Skin epidermis (tissue), 12 donors: ENCODE measurements around the gene NRROS.

Experiments
- H3K27ac ChIP-seq, 21 experiments: fragments of 200-600 bp; sonication (generic) in 11 of 21; one replicate each; pipeline ENCODE4 v1.5.0; 2020; ENCODE audit warnings: mild to moderate bottlenecking in 3 of 21, inconsistent platforms in 2 of 21, moderate library complexity in 2 of 21
- H3K4me3 ChIP-seq, 7 experiments: fragments of 200-600 bp; sonication (generic) in 2 of 7; one replicate each; pipeline ENCODE4 v1.5.0; 2020; ENCODE audit warnings: inconsistent platforms in 2 of 7, mild to moderate bottlenecking in 2 of 7, moderate library complexity in 1 of 7

Gene NRROS

GRCh38 chr3:196643761-196644160, 4.3 kb downstream of the NRROS start:
- peak overlapping the region in 8 of 21 experiments; percentile 1 to 66 (median 36) for H3K27ac ChIP-seq
- no peak overlapping the region for H3K4me3 ChIP-seq

- Histone ChIP-seq H3K27ac (no peak overlapping the region), H3K4me3 (no peak overlapping the region)
These were observed 5.6 kb downstream of the NRROS start for GRCh38 chr3:196645096-196645495.

DNA sequence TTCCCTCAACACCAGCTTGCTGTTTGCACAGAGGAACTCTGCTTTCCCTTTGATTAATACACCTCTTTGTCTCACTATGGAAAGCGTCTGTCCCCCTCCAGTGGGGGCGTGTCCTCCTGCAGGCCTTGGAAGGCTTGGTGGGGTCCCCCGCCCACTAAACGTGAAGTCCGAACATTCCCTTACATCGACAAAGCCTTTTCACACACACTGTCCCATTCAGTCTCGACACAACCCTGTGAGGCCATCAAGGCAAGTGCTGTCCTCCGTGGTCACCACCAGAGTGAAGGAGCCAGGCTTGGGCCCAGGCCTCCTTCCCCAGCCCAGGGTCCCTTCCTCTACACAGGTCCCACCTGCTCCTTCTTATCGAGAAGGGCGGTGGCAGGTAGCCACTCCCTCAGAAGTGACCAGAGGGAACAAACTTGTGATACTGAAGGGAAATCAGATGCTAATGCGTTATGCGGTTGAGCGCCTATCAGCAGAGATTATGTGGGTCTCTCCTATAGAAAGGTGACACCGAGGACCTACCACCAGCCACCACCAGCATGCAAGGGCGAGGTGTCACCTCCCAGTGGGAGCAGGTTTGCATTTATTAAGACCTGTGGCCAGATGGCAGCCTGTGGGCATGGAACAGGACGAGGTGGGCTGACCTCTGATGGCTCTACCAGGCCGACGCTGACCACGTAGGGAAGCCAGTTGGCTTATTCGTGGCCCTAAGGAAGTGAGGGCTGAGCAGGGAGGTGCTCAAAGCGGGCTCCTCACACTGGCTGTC, 6.6 kb downstream of the NRROS start:
- H3K27ac ChIP-seq: peak overlapping the region in 1 of 21 experiments; percentile 10

GRCh38 chr3:196646666-196647216, 7.2 kb downstream of the NRROS start:
- H3K4me3 ChIP-seq: no peak overlapping the region
- H3K27ac ChIP-seq: peak overlapping the region in 1 of 21 experiments; percentile 10

More for the DNA sequence above, 6.6 kb downstream of the NRROS start:
- H3K4me3 ChIP-seq: no peak overlapping the region

- Histone ChIP-seq H3K27ac (peak overlapping the region in 10 of 21 experiments; percentile 3 to 76 (median 48)), H3K4me3 (no peak overlapping the region)
These were observed 11.3 kb downstream of the NRROS start for GRCh38 chr3:196650740-196651311.

- H3K4me3 ChIP-seq: no peak overlapping the region
These were observed 12.3 kb downstream of the NRROS start for GRCh38 chr3:196651819-196652218.

GRCh38 chr3:196652961-196653795, 13.7 kb downstream of the NRROS start:
- Histone ChIP-seq H3K27ac (peak overlapping the region in 2 of 21 experiments; percentile 3 to 8), H3K4me3 (no peak overlapping the region)

More at GRCh38 chr3:196651819-196652218, 12.3 kb downstream of the NRROS start:
- peak overlapping the region in 9 of 21 experiments; percentile 19 to 76 (median 50) for H3K27ac ChIP-seq

- no peak overlapping the region for H3K4me3 ChIP-seq
- peak overlapping the region in 4 of 21 experiments; percentile 2 to 46 (median 22) for H3K27ac ChIP-seq
These were observed 14.7 kb downstream of the NRROS start for GRCh38 chr3:196654006-196654734.

DNA sequence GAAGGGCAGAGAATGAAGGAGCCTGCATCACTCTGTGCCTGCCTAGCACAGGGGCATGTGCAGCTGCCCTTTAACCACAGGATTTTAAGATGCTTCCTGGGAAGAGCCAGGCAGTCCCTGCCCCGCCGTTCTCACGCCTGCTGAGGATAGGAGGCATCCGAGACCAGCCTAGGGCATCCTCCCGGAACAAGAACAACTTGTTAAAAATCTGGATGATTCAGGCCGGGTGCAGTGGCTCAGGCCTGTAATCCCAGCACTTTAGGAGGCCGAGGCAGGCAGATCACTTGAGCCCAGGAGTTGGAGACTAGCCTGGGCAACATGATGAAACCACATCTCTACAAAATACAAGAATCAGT, 15.2 kb downstream of the NRROS start:
- peak overlapping the region in 4 of 21 experiments; percentile 2 to 46 (median 22) for H3K27ac ChIP-seq
- no peak overlapping the region for H3K4me3 ChIP-seq

DNA sequence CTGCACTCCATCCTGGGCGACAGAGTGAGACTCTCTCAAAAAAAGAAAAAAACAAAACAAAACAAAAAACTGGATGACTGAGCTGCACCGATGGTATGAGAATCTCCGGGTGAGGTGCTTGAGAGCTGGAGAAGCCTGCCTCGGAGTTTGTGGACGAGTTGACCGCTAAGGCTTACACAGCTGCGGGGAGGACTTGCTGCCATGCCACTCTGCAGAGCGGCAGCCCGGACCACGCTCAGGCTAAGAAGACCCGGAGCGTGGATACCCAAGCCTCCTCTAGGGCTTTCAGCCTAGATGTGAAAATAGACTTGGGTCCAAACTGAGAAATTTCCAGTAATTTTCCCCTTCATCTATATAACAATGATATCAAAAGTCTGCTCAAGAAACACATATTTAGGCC, 16.0 kb downstream of the NRROS start:
- H3K27ac ChIP-seq: no peak overlapping the region
- no peak overlapping the region for H3K4me3 ChIP-seq

- Histone ChIP-seq H3K4me3 (no peak overlapping the region), H3K27ac (no peak overlapping the region)
These were observed 16.7 kb downstream of the NRROS start for GRCh38 chr3:196656213-196656612.

- Histone ChIP-seq H3K4me3 (no peak overlapping the region), H3K27ac (no peak overlapping the region)
These were observed 20.4 kb downstream of the NRROS start for GRCh38 chr3:196659901-196660351.

- Histone ChIP-seq H3K27ac (no peak overlapping the region), H3K4me3 (no peak overlapping the region)
These were observed 21.1 kb downstream of the NRROS start for GRCh38 chr3:196660381-196661166.

- H3K4me3 ChIP-seq: no peak overlapping the region
- peak overlapping the region in 1 of 21 experiments; percentile 16 for H3K27ac ChIP-seq
These were observed 21.9 kb downstream of the NRROS start for GRCh38 chr3:196661400-196661799.

- no peak overlapping the region for H3K27ac ChIP-seq
- H3K4me3 ChIP-seq: no peak overlapping the region
These were observed 22.5 kb downstream of the NRROS start for GRCh38 chr3:196662033-196662432.

- no peak overlapping the region for H3K27ac ChIP-seq
- no peak overlapping the region for H3K4me3 ChIP-seq
These were observed 23.4 kb downstream of the NRROS start for GRCh38 chr3:196662711-196663571.

DNA sequence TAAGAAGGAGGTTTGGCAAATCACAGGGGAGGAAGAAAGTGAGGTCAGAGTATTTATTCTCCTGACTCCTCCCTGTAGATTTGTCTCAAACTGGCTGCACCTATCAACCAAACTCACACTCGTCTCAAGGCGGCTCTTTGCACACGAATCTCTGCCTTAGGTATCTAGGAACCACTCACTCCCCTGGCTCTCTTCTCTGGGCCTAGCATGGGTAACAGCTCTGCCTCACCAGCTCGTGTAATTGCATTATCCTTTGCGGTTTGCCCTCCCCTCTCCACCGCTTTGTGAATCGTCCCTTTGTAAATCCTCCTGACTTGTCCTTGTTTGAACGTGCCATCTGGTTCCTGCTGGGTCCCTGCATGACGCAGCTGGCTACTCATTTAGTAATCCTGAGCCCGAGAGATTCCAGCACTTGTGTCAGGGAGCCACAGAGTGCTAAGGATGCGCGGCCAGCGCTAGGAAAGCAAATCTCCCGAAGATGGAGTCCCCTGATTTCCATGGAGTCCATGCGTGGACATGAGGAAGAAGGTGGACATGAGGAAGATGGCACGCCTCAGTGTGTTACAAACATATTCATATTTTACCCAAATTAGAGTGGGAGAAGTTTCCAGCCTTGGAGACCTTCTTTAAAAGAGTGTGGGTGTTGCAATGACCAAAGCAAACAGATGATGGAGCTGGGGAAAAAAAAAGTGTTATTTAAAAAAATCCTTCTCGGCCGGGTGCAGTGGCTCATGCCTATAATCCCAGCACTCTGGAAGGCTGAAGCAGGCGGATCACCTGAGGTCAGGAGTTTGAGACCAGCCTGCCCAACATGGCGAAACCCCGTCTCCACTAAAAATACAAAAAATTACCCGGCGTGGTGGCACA, 26.7 kb downstream of the NRROS start:
- Histone ChIP-seq H3K27ac (peak overlapping the region in 1 of 21 experiments; percentile 43), H3K4me3 (no peak overlapping the region)
